CD4-positive, CD25-positive, alpha-beta regulatory T cell (primary cell): ENCODE data around the gene ITGB1. TPM values are rescaled to one million over a fixed set of nuclear protein-coding genes. Genes with fewer than 3 reads are reported as not detected.
"Not testable (repeated sequence)": the region's sequence is repeated elsewhere in the genome, so short reads cannot be mapped to it uniquely, and the experiment has no call there.

ENCODE experiments used
- ATAC-seq, 2 donors: fragments of 150-1000 bp; cut with Tn5 transposase; one replicate each; pipeline ENCODE4 v1.10.0; 2021; ENCODE audit warnings: low read depth in 2 of 2, moderate number of reproducible peaks in 2 of 2, moderate library complexity in 1 of 2
- DNase-seq, 3 donors: peaks; one replicate each; pipeline versions ENCODE4 v3.0.0 to v3.0.0-alpha.2; 2012 to 2022; ENCODE audit warnings: mixed read lengths in 1 of 3
- H3K27ac ChIP-seq: one replicate; pipeline ENCODE4 v1.7.0; 2013; ENCODE audit warnings: mild to moderate bottlenecking, low read length; ENCODE audit not compliant: insufficient read depth, poor library complexity, severe bottlenecking
- H3K27me3 ChIP-seq: one replicate; pipeline ENCODE4 v1.7.0; 2013; ENCODE audit warnings: low read length; ENCODE audit not compliant: control insufficient read depth, insufficient read depth
- H3K36me3 ChIP-seq: one replicate; pipeline ENCODE4 v1.7.0; 2013; ENCODE audit warnings: mild to moderate bottlenecking, low read length, moderate library complexity; ENCODE audit not compliant: control insufficient read depth, insufficient read depth
- H3K4me1 ChIP-seq: 2 replicates; pipeline ENCODE4 v1.7.0; 2013; ENCODE audit warnings: mild to moderate bottlenecking, low read length; ENCODE audit not compliant: insufficient read depth, control insufficient read depth, poor library complexity, severe bottlenecking
- H3K4me3 ChIP-seq: one replicate; pipeline ENCODE4 v1.7.0; 2013; ENCODE audit warnings: low read depth, mild to moderate bottlenecking, low read length, moderate library complexity
- H3K9me3 ChIP-seq, 2 experiments: 1 replicate in 1 of 2; 2 replicates in 1 of 2; pipeline ENCODE4 v1.7.0; 2013; ENCODE audit warnings: low read length in 2 of 2, mild to moderate bottlenecking in 1 of 2, moderate library complexity in 1 of 2; ENCODE audit not compliant: control insufficient read depth in 2 of 2
- H3K27ac Mint-ChIP-seq, 3 donors: one replicate each; pipeline ENCODE4 v1.8.0; 2020 to 2022; ENCODE audit warnings: mild to moderate bottlenecking in 3 of 3, mixed read lengths in 3 of 3, moderate library complexity in 2 of 3
- H3K27me3 Mint-ChIP-seq: one replicate; pipeline ENCODE4 v1.8.0; 2022; ENCODE audit warnings: mild to moderate bottlenecking, mixed read lengths
- H3K36me3 Mint-ChIP-seq: one replicate; pipeline ENCODE4 v1.8.0; 2020; ENCODE audit warnings: mixed read lengths
- H3K4me1 Mint-ChIP-seq, 4 donors: one replicate each; pipeline ENCODE4 v1.8.0; 2020 to 2022; ENCODE audit warnings: mixed read lengths in 4 of 4, mild to moderate bottlenecking in 1 of 4
- H3K4me3 Mint-ChIP-seq, 4 donors: one replicate each; pipeline ENCODE4 v1.8.0; 2020 to 2022; ENCODE audit warnings: mild to moderate bottlenecking in 4 of 4, mixed read lengths in 4 of 4, moderate library complexity in 3 of 4
- H3K9me3 Mint-ChIP-seq, 7 donors: one replicate each; pipeline ENCODE4 v1.8.0; 2020 to 2022; ENCODE audit warnings: mixed read lengths in 7 of 7, mild to moderate bottlenecking in 3 of 7, moderate library complexity in 2 of 7
- polyA plus RNA-seq, 4 donors: library from polyadenylated mRNA; unstranded; fragments of 300-500 nt; fragmentation: Illumina TruSeq; gene quantifications; one replicate each; pipeline ENCODE4 v1.2.3, GENCODE V29; 2021
- total RNA-seq: library from RNA; stranded (reverse); gene quantifications from one replicate; pipeline ENCODE4 v1.2.3, GENCODE V29; 2022

ITGB1 gene
- total and polyA plus RNA-seq, 5 donors from 2014 or later: 360 to 577 (median 524) TPM

GRCh38 chr10:32927750-32928149 lies 30.3 kb downstream of the ITGB1 start:
- peaks cover 0 to 4% (median 0%) of the 10 kb centered on the region in 7 donors for H3K9me3 Mint-ChIP-seq
- H3K27me3 ChIP-seq: no peaks in the 10 kb centered on the region
- no peak overlapping the region for H3K27ac ChIP-seq
- peaks cover 29% of the 10 kb centered on the region for H3K4me1 ChIP-seq
- peaks cover 49 to 63% (median 55%) of the 10 kb centered on the region in 4 donors for H3K4me1 Mint-ChIP-seq
- H3K36me3 Mint-ChIP-seq: peaks cover 57% of the 10 kb centered on the region
- no peak overlapping the region for H3K27ac Mint-ChIP-seq
- no peak overlapping the region for H3K4me3 Mint-ChIP-seq
- ATAC-seq: no peak
- no peaks in the 10 kb centered on the region for H3K9me3 ChIP-seq
- DNase-seq: no peak
- no peaks in the 10 kb centered on the region for H3K27me3 Mint-ChIP-seq
- peaks cover 90% of the 10 kb centered on the region for H3K36me3 ChIP-seq
- H3K4me3 ChIP-seq: no peak overlapping the region

GRCh38 chr10:32923849-32924248 lies 34.2 kb downstream of the ITGB1 start:
- H3K27ac Mint-ChIP-seq: peak overlapping the region in 2 of 3 donors; percentile 40 to 50
- H3K4me3 Mint-ChIP-seq: no peak overlapping the region
- peak in 1 of 2 donors; percentile 25 for ATAC-seq

GRCh38 chr10:32923134-32923533 lies 34.9 kb downstream of the ITGB1 start:
- peaks cover 0 to 6% (median 0%) of the 10 kb centered on the region in 7 donors for H3K9me3 Mint-ChIP-seq
- H3K36me3 Mint-ChIP-seq: peaks cover 74% of the 10 kb centered on the region
- DNase-seq (no peak), ATAC-seq (no peak)
- H3K27ac Mint-ChIP-seq: peak overlapping the region in 2 of 3 donors; percentile 40 to 85
- peaks cover 25 to 37% (median 35%) of the 10 kb centered on the region in 4 donors for H3K4me1 Mint-ChIP-seq
- H3K4me3 Mint-ChIP-seq: no peak overlapping the region
- Histone ChIP-seq H3K27ac (no peak overlapping the region), H3K9me3 (no peaks in the 10 kb centered on the region), H3K36me3 (peaks cover 98% of the 10 kb centered on the region), H3K4me3 (no peak overlapping the region), H3K4me1 (peaks cover 7% of the 10 kb centered on the region), H3K27me3 (no peaks in the 10 kb centered on the region)
- H3K27me3 Mint-ChIP-seq: no peaks in the 10 kb centered on the region

More at GRCh38 chr10:32923849-32924248, 34.2 kb downstream of the ITGB1 start:
- DNase-seq: no peak
- H3K4me1 ChIP-seq: peaks cover 8% of the 10 kb centered on the region
- no peak overlapping the region for H3K4me3 ChIP-seq
- no peaks in the 10 kb centered on the region for H3K9me3 ChIP-seq
- Mint-ChIP-seq H3K4me1 (peaks cover 29 to 40% (median 40%) of the 10 kb centered on the region in 4 donors), H3K9me3 (peaks cover 0 to 4% (median 0%) of the 10 kb centered on the region in 7 donors), H3K36me3 (peaks cover 75% of the 10 kb centered on the region), H3K27me3 (no peaks in the 10 kb centered on the region)
- H3K27me3 ChIP-seq: no peaks in the 10 kb centered on the region
- H3K27ac ChIP-seq: peak overlapping the region; percentile 52
- H3K36me3 ChIP-seq: peaks cover 98% of the 10 kb centered on the region

GRCh38 chr10:32922170-32922569 lies 35.9 kb downstream of the ITGB1 start:
- Histone ChIP-seq H3K27ac (no peak overlapping the region), H3K4me3 (no peak overlapping the region), H3K36me3 (peaks cover 91% of the 10 kb centered on the region), H3K27me3 (no peaks in the 10 kb centered on the region), H3K4me1 (peaks cover 5% of the 10 kb centered on the region), H3K9me3 (no peaks in the 10 kb centered on the region)
- peak overlapping the region in 1 of 3 donors; percentile 29 for H3K27ac Mint-ChIP-seq
- no peak overlapping the region for H3K4me3 Mint-ChIP-seq
- ATAC-seq: no peak
- no peak for DNase-seq
- no peaks in the 10 kb centered on the region for H3K27me3 Mint-ChIP-seq
- H3K4me1 Mint-ChIP-seq: peaks cover 24 to 37% (median 33%) of the 10 kb centered on the region in 4 donors
- H3K9me3 Mint-ChIP-seq: peaks cover 0 to 6% (median 0%) of the 10 kb centered on the region in 7 donors
- peaks cover 73% of the 10 kb centered on the region for H3K36me3 Mint-ChIP-seq

GRCh38 chr10:32917817-32918216 lies 40.2 kb downstream of the ITGB1 start:
- Mint-ChIP-seq H3K4me1 (peaks cover 27 to 44% (median 35%) of the 10 kb centered on the region in 4 donors), H3K36me3 (peaks cover 81% of the 10 kb centered on the region)
- not testable (repeated sequence) for H3K27me3 ChIP-seq, ATAC-seq, H3K27me3 Mint-ChIP-seq, H3K27ac ChIP-seq, H3K4me3 ChIP-seq, H3K4me3 Mint-ChIP-seq, H3K27ac Mint-ChIP-seq, H3K4me1 ChIP-seq, H3K9me3 Mint-ChIP-seq, H3K9me3 ChIP-seq, DNase-seq
- H3K36me3 ChIP-seq: peaks cover 65% of the 10 kb centered on the region

- ATAC-seq (no peak), DNase-seq (no peak)
- Histone ChIP-seq H3K4me1 (no peaks in the 10 kb centered on the region), H3K36me3 (peaks cover 72% of the 10 kb centered on the region), H3K27me3 (no peaks in the 10 kb centered on the region), H3K9me3 (no peaks in the 10 kb centered on the region), H3K27ac (no peak overlapping the region), H3K4me3 (no peak overlapping the region)
- Mint-ChIP-seq H3K27ac (peak overlapping the region in 2 of 3 donors; percentile 6 to 84), H3K4me3 (no peak overlapping the region), H3K4me1 (peaks cover 22 to 31% (median 27%) of the 10 kb centered on the region in 4 donors), H3K9me3 (peaks cover 0 to 3% (median 0%) of the 10 kb centered on the region in 7 donors), H3K36me3 (peaks cover 73% of the 10 kb centered on the region), H3K27me3 (no peaks in the 10 kb centered on the region)
Observed at GRCh38 chr10:32911285-32912016, 46.6 kb downstream of the ITGB1 start.

- H3K4me1 ChIP-seq, H3K27me3 Mint-ChIP-seq, H3K4me3 ChIP-seq, H3K27ac ChIP-seq, H3K9me3 Mint-ChIP-seq, H3K9me3 ChIP-seq, H3K27me3 ChIP-seq, ATAC-seq, H3K27ac Mint-ChIP-seq, H3K4me3 Mint-ChIP-seq, DNase-seq: not testable (repeated sequence)
- peaks cover 77% of the 10 kb centered on the region for H3K36me3 ChIP-seq
- Mint-ChIP-seq H3K4me1 (peaks cover 18 to 29% (median 25%) of the 10 kb centered on the region in 4 donors), H3K36me3 (peaks cover 67% of the 10 kb centered on the region)
Observed at GRCh38 chr10:32909970-32910369, 48.1 kb downstream of the ITGB1 start.
